ENCODE data around the gene NDUFB11. TPM values are rescaled to one million over a fixed set of nuclear protein-coding genes. Genes with fewer than 3 reads are reported as not detected.
"Not testable (repeated sequence)": the region's sequence is repeated elsewhere in the genome, so short reads cannot be mapped to it uniquely, and the experiment has no call there.

Gene NDUFB11
- total RNA-seq, 1 experiment from 2014 or later: 78.9 TPM

GRCh38 chrX:47112316-47112954 is 32.1 kb downstream of the NDUFB11 start:
- Histone ChIP-seq H3K27ac (ENCODE audit: low read depth, low read length) (no peak overlapping the region), H3K4me2 (ENCODE audit: low read length) (no peak overlapping the region), H2AFZ (ENCODE audit: low read depth, low read length, poor library complexity, severe bottlenecking) (no peak overlapping the region), H3K79me2 (ENCODE audit: insufficient read depth, low read length) (no peaks in the 10 kb centered on the region), H3K4me3 (replicated peaks in 1 of 2; ENCODE audit: low read depth in 1 of 2, low read length in 2 of 2) (no peak overlapping the region), H4K20me1 (ENCODE audit: insufficient read depth) (no peaks in the 10 kb centered on the region), H3K36me3 (ENCODE audit: control insufficient read depth in 1 of 2, insufficient read depth in 2 of 2, low read length in 2 of 2) (no peaks in the 10 kb centered on the region), H3K9ac (ENCODE audit: low read length) (no peak overlapping the region), H3K27me3 (ENCODE audit: insufficient read depth, low read length) (no peaks in the 10 kb centered on the region), H3K9me3 (ENCODE audit: control insufficient read depth in 1 of 2, insufficient read depth in 1 of 2, low read depth in 1 of 2, low read length in 2 of 2) (no peaks in the 10 kb centered on the region), H3K4me1 (ENCODE audit: control insufficient read depth in 1 of 2, insufficient read depth in 2 of 2, low read length in 2 of 2) (no peaks in the 10 kb centered on the region), H3K9me2 (ENCODE audit: insufficient read depth) (no peaks in the 10 kb centered on the region)
- no TSS peak for BruUV-seq (replicated peaks)
- intact Hi-C loops (cut with micrococcal nuclease): no loop called here
- ChIA-PET CTCF (interaction anchor here (0.9 kb wide), 1 partner anchor 411 kb away, joined by 3 read pairs; no protein-coding TSS in a partner anchor), POLR2A (no interaction called here), RAD21 (ENCODE audit: low non-redundant PET in 1 of 2, low total read pairs in 2 of 2, uncharacterized antibody in 2 of 2, unreplicated experiment in 2 of 2) (no interaction called here)
- ATAC-seq: peak; percentile 25; the same call in 1 of the 2 replicates
- DNase-seq (ENCODE audit: low read depth, low spot score): no peak
- no peak for TF ChIP-seq POLR2AphosphoS5 (IDR thresholded peaks at IDR 0.05; ENCODE audit: low read depth, low read length)
- TF ChIP-seq CTCF (IDR thresholded peaks at IDR 0.05 in 2 of 3, conservative IDR thresholded peaks at IDR 0.05 in 1 of 3; ENCODE audit: borderline replicate concordance in 1 of 3, insufficient read depth in 1 of 3, low read depth in 2 of 3, low read length in 2 of 3): peak in 1 of 3 experiments; percentile 10; a peak in 1 of 6 replicates
- TF ChIP-seq ZBTB33 (IDR thresholded peaks at IDR 0.05; ENCODE audit: extremely low read depth, insufficient replicate concordance, low read length): no peak
- peak; percentile 46 for TF ChIP-seq RAD21 (IDR thresholded peaks at IDR 0.05; ENCODE audit: low read depth)
- TF ChIP-seq ELF1 (IDR thresholded peaks at IDR 0.05; ENCODE audit: borderline replicate concordance, low read depth): no peak
- no peak for TF ChIP-seq SP1 (IDR thresholded peaks at IDR 0.05; ENCODE audit: low read depth)
- no peak for TF ChIP-seq SRF (IDR thresholded peaks at IDR 0.05; ENCODE audit: low read depth)
- TF ChIP-seq EGR1 (IDR thresholded peaks at IDR 0.05; ENCODE audit: low read depth): no peak
- no peak for TF ChIP-seq CEBPB (IDR thresholded peaks at IDR 0.05; ENCODE audit: low read depth)
- no peak for TF ChIP-seq ZFX (IDR thresholded peaks at IDR 0.05)

GRCh38 chrX:47110936-47111615 is 33.4 kb downstream of the NDUFB11 start:
- H2AFZ ChIP-seq (ENCODE audit: low read depth, low read length, poor library complexity, severe bottlenecking); RAD21 ChIA-PET (ENCODE audit: low non-redundant PET in 1 of 2, low total read pairs in 2 of 2, uncharacterized antibody in 2 of 2, unreplicated experiment in 2 of 2); H3K4me3 ChIP-seq (replicated peaks in 1 of 2; ENCODE audit: low read depth in 1 of 2, low read length in 2 of 2); H3K9ac ChIP-seq (ENCODE audit: low read length); DNase-seq (ENCODE audit: low read depth, low spot score); H3K4me1 ChIP-seq (ENCODE audit: control insufficient read depth in 1 of 2, insufficient read depth in 2 of 2, low read length in 2 of 2); H3K4me2 ChIP-seq (ENCODE audit: low read length); H4K20me1 ChIP-seq (ENCODE audit: insufficient read depth); POLR2A ChIA-PET; H3K9me3 ChIP-seq (ENCODE audit: control insufficient read depth in 1 of 2, insufficient read depth in 1 of 2, low read depth in 1 of 2, low read length in 2 of 2); BruUV-seq (replicated peaks); H3K27me3 ChIP-seq (ENCODE audit: insufficient read depth, low read length); H3K36me3 ChIP-seq (ENCODE audit: control insufficient read depth in 1 of 2, insufficient read depth in 2 of 2, low read length in 2 of 2); H3K79me2 ChIP-seq (ENCODE audit: insufficient read depth, low read length); intact Hi-C loops (cut with micrococcal nuclease); CTCF ChIA-PET; ATAC-seq; H3K27ac ChIP-seq (ENCODE audit: low read depth, low read length); H3K9me2 ChIP-seq (ENCODE audit: insufficient read depth): not testable (repeated sequence)
